Myocyte (in vitro differentiated cells): Measurements from ENCODE around the gene AHI1. TPM values are rescaled to one million over a fixed set of nuclear protein-coding genes. Genes with fewer than 3 reads are reported as not detected.

Experiments used
- DNase-seq: peaks from one replicate; pipeline ENCODE4 v3.0.0-alpha.2; 2012; ENCODE audit warnings: low read depth
- polyA plus RNA-seq: library from polyadenylated mRNA; unstranded; fragments of >200 nt; gene quantifications from one replicate; pipeline ENCODE4 v1.2.1, GENCODE V29; 2012; ENCODE audit warnings: missing spikeins
- total RNA-seq: library from RNA; depleted of rRNA; stranded (reverse); fragments of >200 nt; gene quantifications from 2 replicates; pipeline ENCODE4 v1.2.3, GENCODE V29; 2014

Gene AHI1
- 25.2 and 40.0 TPM in 2 replicates for total RNA-seq
- polyA plus RNA-seq = 12.7 TPM

- peak; percentile 95 for DNase-seq
Observed at GRCh38 chr6:135497412-135498184, at the start of gene AHI1. Gene AHI1 (minus strand): TSS chr6:135497740. CDS start chr6:135492237, 5,503 bp downstream.

- DNase-seq = no peak
Observed at GRCh38 chr6:135546680-135547418, 49.3 kb upstream of the AHI1 start.

GRCh38 chr6:135546206-135546605 lies 48.7 kb upstream of the AHI1 start:
- DNase-seq = no peak

GRCh38 chr6:135540207-135540840 lies 42.8 kb upstream of the AHI1 start:
- DNase-seq = peak; percentile 37

- DNase-seq = peak; percentile 68
Observed at GRCh38 chr6:135537741-135538301, 40.3 kb upstream of the AHI1 start.

GRCh38 chr6:135535989-135536414 lies 38.5 kb upstream of the AHI1 start:
- DNase-seq = peak; percentile 72

- peak; percentile 76 for DNase-seq
Observed at GRCh38 chr6:135534773-135535380, 37.3 kb upstream of the AHI1 start.

- DNase-seq = no peak
Observed at GRCh38 chr6:135532559-135532958, 35.0 kb upstream of the AHI1 start.

GRCh38 chr6:135531954-135532490 lies 34.5 kb upstream of the AHI1 start:
- no peak for DNase-seq

- DNase-seq = no peak
Observed at GRCh38 chr6:135530113-135530512, 32.6 kb upstream of the AHI1 start.

- DNase-seq = no peak
Observed at GRCh38 chr6:135527960-135528249, 30.4 kb upstream of the AHI1 start.

- no peak for DNase-seq
Observed at GRCh38 chr6:135527116-135527959, 29.8 kb upstream of the AHI1 start.

- DNase-seq = no peak
Observed at GRCh38 chr6:135525594-135525993, 28.1 kb upstream of the AHI1 start.

GRCh38 chr6:135522965-135523692 lies 25.6 kb upstream of the AHI1 start:
- no peak for DNase-seq

- peak; percentile 58 for DNase-seq
Observed at GRCh38 chr6:135521431-135521830, 23.9 kb upstream of the AHI1 start.

GRCh38 chr6:135520781-135521180 lies 23.2 kb upstream of the AHI1 start:
- DNase-seq = peak; percentile 44

- no peak for DNase-seq
Observed at GRCh38 chr6:135519348-135519747, 21.8 kb upstream of the AHI1 start.

GRCh38 chr6:135517527-135517926 lies 20.0 kb upstream of the AHI1 start:
- no peak for DNase-seq

- DNase-seq = peak; percentile 81
Observed at GRCh38 chr6:135514706-135515105, 17.2 kb upstream of the AHI1 start.
